Measurements from ENCODE around the gene ITGB2. TPM values are rescaled to one million over a fixed set of nuclear protein-coding genes. Genes with fewer than 3 reads are reported as not detected.
A peak's percentile ranks its signal among the peaks of the same experiment; 100 is the strongest.

The ITGB2 gene
- total RNA-seq, 1 experiment from 2014 or later, result 45.1 TPM

DNA sequence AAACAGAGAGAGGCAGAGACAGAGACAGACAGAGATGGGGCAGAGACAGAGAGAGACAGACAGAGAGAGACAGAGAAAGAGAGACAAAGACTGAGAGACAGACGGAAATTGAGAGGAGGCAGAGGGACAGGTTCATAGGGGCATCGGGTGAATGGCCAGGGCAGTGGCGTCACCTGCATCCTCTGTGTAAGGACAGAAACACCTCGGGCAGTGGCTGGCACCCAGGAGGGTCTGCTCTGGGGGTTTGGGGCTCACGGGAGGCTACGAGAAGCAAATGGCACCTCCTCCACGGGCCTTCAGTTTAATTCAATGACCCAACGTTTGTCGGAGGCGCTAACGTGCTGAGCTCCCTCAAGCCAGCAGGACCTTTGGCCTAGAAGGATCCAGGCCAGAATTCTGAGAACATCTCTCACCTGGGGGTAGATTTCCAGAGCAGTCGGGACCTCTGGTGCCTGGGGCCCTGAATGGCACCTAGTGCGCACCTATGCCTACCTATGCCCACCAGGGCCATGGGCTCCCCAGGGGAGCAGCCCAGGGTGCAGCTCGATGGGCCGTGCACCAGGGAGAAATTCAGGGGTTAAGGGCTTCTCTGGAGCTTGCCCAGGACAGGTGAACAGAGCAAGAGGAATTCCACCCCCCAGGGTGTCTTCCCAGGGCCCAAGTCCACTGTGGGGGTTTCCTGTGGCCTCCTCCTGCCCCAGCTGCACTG, 26.6 kb downstream of the ITGB2 start:
- CTCF ChIA-PET, result no interaction called here
- Histone ChIP-seq H3K9me3 (ENCODE audit: low read length) (no peaks in the 10 kb centered on the region), H3K9me2 (replicated peaks; ENCODE audit: low read length) (no peaks in the 10 kb centered on the region), H3K27me3 (ENCODE audit: low read length) (no peaks in the 10 kb centered on the region), H4K20me1 (ENCODE audit: low read length) (no peaks in the 10 kb centered on the region), H3K9ac (ENCODE audit: low read length) (no peak overlapping the region), H3K4me2 (ENCODE audit: low read length) (no peak overlapping the region), H3K4me3 (ENCODE audit: low read length) (no peak overlapping the region), H3K36me3 (ENCODE audit: low read depth, low read length) (no peaks in the 10 kb centered on the region), H3K27ac (ENCODE audit: low read length) (no peak overlapping the region), H3K79me2 (ENCODE audit: low read length) (no peaks in the 10 kb centered on the region), H2AFZ (ENCODE audit: low read length) (no peak overlapping the region), H3F3A (ENCODE audit: low read length, unreplicated experiment) (no peaks in the 10 kb centered on the region), H3K4me1 (ENCODE audit: insufficient read depth, low read length) (no peaks in the 10 kb centered on the region)
- no TSS peak for BruUV-seq (replicated peaks)
- no peak for ATAC-seq
- no peak for DNase-seq
- intact Hi-C loops (cut with micrococcal nuclease), result loop anchor here (2.0 kb wide), 1 partner anchor 37 kb away; no protein-coding TSS in a partner anchor
- POLR2A ChIA-PET (ENCODE audit: unreplicated experiment), result no interaction called here
- TF ChIP-seq, protein P1, sequence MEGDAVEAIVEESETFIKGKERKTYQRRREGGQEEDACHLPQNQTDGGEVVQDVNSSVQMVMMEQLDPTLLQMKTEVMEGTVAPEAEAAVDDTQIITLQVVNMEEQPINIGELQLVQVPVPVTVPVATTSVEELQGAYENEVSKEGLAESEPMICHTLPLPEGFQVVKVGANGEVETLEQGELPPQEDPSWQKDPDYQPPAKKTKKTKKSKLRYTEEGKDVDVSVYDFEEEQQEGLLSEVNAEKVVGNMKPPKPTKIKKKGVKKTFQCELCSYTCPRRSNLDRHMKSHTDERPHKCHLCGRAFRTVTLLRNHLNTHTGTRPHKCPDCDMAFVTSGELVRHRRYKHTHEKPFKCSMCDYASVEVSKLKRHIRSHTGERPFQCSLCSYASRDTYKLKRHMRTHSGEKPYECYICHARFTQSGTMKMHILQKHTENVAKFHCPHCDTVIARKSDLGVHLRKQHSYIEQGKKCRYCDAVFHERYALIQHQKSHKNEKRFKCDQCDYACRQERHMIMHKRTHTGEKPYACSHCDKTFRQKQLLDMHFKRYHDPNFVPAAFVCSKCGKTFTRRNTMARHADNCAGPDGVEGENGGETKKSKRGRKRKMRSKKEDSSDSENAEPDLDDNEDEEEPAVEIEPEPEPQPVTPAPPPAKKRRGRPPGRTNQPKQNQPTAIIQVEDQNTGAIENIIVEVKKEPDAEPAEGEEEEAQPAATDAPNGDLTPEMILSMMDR (conservative IDR thresholded peaks at IDR 0.05; ENCODE audit: low read depth, low read length), result no peak
- TF ChIP-seq EZH2 (IDR thresholded peaks at IDR 0.05; ENCODE audit: low read length, unreplicated experiment), result no peak
- no peak for TF ChIP-seq EZH2phosphoT487 (IDR thresholded peaks at IDR 0.05; ENCODE audit: borderline replicate concordance, low read length)

DNA sequence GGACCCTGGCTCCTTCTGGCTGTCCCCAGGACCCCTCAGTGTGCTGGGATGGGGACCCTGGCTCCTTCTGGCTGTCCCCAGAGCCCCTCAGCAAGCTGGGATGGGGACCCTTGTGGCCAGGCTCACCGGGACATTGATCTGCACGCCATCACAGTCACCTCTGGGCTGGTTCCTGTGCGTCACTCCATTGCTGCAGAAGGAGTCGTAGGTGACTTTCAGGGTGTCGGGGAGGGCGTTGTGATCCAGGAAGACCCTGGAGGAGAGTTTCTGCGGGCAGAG, 27.5 kb downstream of the ITGB2 start:
- intact Hi-C loops (cut with micrococcal nuclease), result loop anchor here (2.0 kb wide), 1 partner anchor 38 kb away; no protein-coding TSS in a partner anchor
- CTCF ChIA-PET, result no interaction called here
- no peak for DNase-seq
- ATAC-seq, result no peak
- POLR2A ChIA-PET (ENCODE audit: unreplicated experiment), result no interaction called here
- Histone ChIP-seq H3F3A (ENCODE audit: low read length, unreplicated experiment) (no peaks in the 10 kb centered on the region), H3K4me1 (ENCODE audit: insufficient read depth, low read length) (no peaks in the 10 kb centered on the region), H3K4me2 (ENCODE audit: low read length) (no peak overlapping the region), H3K79me2 (ENCODE audit: low read length) (no peaks in the 10 kb centered on the region), H2AFZ (ENCODE audit: low read length) (no peak overlapping the region), H3K4me3 (ENCODE audit: low read length) (no peak overlapping the region), H3K27me3 (ENCODE audit: low read length) (no peaks in the 10 kb centered on the region), H3K9me3 (ENCODE audit: low read length) (no peaks in the 10 kb centered on the region), H4K20me1 (ENCODE audit: low read length) (no peaks in the 10 kb centered on the region), H3K9ac (ENCODE audit: low read length) (no peak overlapping the region), H3K27ac (ENCODE audit: low read length) (no peak overlapping the region), H3K9me2 (replicated peaks; ENCODE audit: low read length) (no peaks in the 10 kb centered on the region), H3K36me3 (ENCODE audit: low read depth, low read length) (no peaks in the 10 kb centered on the region)
- TF ChIP-seq, protein P1 (conservative IDR thresholded peaks at IDR 0.05; ENCODE audit: low read depth, low read length), result no peak
- no peak for TF ChIP-seq EZH2 (IDR thresholded peaks at IDR 0.05; ENCODE audit: low read length, unreplicated experiment)
- TF ChIP-seq EZH2phosphoT487 (IDR thresholded peaks at IDR 0.05; ENCODE audit: borderline replicate concordance, low read length), result no peak
- BruUV-seq (replicated peaks), result no TSS peak

DNA sequence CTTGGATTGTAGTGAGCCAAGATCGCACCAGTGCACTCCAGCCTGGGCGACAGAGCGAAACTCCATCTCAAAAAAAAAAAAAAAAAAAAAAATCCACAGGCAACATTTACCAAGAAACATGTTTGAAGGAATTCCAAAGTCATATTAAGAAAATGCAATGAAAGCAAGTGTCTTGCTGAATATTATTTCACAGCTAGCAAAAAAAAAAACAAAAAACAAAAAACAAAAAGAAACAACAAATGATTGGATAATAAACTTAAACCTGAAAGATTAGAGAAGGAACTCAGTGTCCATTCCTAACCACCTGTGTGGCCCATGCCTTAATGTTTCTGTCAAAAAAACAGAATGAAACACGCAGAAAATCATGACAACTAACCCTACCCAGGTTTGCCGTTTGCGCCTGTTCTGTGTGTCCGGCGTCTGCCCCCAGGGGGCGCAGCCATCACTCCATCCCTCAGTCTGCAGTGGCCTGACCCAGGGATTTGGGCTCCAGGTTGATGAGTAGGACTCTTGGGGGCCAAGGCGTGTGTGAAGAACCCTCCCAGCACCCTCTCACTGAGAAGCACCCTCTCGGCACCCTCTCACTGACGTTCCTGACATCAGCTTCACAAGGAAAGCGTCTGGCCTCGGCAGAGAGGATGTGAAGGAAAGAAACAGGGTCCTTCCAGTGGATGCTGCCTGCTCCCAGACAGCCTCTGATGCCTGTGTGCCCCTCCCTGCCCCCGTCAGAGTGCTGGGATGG, 28.0 kb downstream of the ITGB2 start:
- H2AFZ ChIP-seq (ENCODE audit: low read length), result no peak overlapping the region
- ChIA-PET POLR2A (ENCODE audit: unreplicated experiment) (no interaction called here), CTCF (interaction anchor here (0.6 kb wide), 3 partner anchors 91 to 382 kb away, joined by 3 to 8 read pairs (median 5); no protein-coding TSS in a partner anchor)
- no peak overlapping the region for H3K27ac ChIP-seq (ENCODE audit: low read length)
- no peaks in the 10 kb centered on the region for H3K79me2 ChIP-seq (ENCODE audit: low read length)
- intact Hi-C loops (cut with micrococcal nuclease), result loop anchor here (2.0 kb wide), 1 partner anchor 38 kb away; no protein-coding TSS in a partner anchor
- no peak overlapping the region for H3K4me3 ChIP-seq (ENCODE audit: low read length)
- peak; percentile 70 for DNase-seq
- no peaks in the 10 kb centered on the region for H3K36me3 ChIP-seq (ENCODE audit: low read depth, low read length)
- no peak overlapping the region for H3K4me2 ChIP-seq (ENCODE audit: low read length)
- H3K9ac ChIP-seq (ENCODE audit: low read length), result no peak overlapping the region
- H3F3A ChIP-seq (ENCODE audit: low read length, unreplicated experiment), result no peaks in the 10 kb centered on the region
- TF ChIP-seq EZH2phosphoT487 (IDR thresholded peaks at IDR 0.05; ENCODE audit: borderline replicate concordance, low read length) (no peak), EZH2 (IDR thresholded peaks at IDR 0.05; ENCODE audit: low read length, unreplicated experiment) (no peak)
- TF ChIP-seq, protein P1 (conservative IDR thresholded peaks at IDR 0.05; ENCODE audit: low read depth, low read length), result peak; percentile 96
- H3K4me1 ChIP-seq (ENCODE audit: insufficient read depth, low read length), result no peaks in the 10 kb centered on the region
- H3K27me3 ChIP-seq (ENCODE audit: low read length), result no peaks in the 10 kb centered on the region
- no peaks in the 10 kb centered on the region for H3K9me2 ChIP-seq (replicated peaks; ENCODE audit: low read length)
- no peaks in the 10 kb centered on the region for H4K20me1 ChIP-seq (ENCODE audit: low read length)
- H3K9me3 ChIP-seq (ENCODE audit: low read length), result no peaks in the 10 kb centered on the region
- BruUV-seq (replicated peaks), result no TSS peak
- peak; percentile 86 for ATAC-seq
